ENCODE results near the gene GAGE13.
"Not testable (repeated sequence)": the region's sequence is repeated elsewhere in the genome, so short reads cannot be mapped to it uniquely, and the experiment has no call there.

GAGE13 gene, protein sequence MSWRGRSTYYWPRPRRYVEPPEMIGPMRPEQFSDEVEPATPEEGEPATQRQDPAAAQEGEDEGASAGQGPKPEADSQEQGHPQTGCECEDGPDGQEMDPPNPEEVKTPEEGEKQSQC

GRCh38 chrX:49331282-49331681 lies at the start of gene GAGE13:
Gene GAGE13, plus strand, starts transcription at chrX:49331582. Its CDS starts 1,156 bp downstream, at chrX:49332738.
- FAIRE-seq = not testable (repeated sequence)

DNA sequence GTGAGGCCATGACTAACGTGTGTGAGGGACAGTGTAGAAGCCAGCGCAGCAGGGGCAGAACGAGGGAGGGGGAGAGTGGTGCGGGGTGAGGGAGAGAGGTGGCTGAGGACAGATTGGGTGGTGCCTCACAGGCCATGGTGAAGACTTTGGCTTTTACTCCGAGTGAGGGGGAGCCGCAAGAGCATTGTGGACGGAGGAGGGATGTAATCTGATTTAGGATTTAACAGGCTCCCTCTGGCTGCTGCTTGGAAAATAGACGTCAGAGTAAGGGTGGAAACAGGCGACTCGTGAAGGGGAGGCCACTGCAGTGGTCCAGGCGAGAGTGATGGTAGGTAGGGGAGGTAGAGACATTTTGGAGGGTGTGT lies 48.8 kb upstream of the GAGE13 start:
- FAIRE-seq = no peak

DNA sequence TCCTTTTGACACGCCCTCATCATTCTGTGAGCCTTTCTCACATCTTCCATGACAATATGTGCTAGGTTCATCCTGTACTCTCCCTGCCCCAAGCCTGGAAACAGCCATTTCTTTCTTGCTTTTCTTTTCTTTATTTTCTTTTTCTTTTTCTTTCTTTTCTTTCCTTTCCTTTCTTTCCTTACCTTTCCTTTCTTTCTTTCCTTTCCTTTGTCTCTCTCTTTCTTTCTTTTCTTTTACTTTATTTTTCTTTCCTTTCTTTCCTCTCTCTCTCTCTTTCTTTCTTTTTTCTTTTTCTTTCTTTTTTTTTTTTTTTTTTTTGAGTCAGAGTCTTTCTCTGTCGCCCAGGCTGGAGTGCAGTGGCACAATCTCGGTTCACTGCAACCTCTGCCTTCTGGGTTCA lies 47.2 kb upstream of the GAGE13 start:
- peak; percentile 73 for FAIRE-seq

- FAIRE-seq = no peak
These were observed 45.2 kb upstream of the GAGE13 start for GRCh38 chrX:49286136-49286535.

GRCh38 chrX:49286581-49286980 lies 44.8 kb upstream of the GAGE13 start:
- FAIRE-seq = no peak

DNA sequence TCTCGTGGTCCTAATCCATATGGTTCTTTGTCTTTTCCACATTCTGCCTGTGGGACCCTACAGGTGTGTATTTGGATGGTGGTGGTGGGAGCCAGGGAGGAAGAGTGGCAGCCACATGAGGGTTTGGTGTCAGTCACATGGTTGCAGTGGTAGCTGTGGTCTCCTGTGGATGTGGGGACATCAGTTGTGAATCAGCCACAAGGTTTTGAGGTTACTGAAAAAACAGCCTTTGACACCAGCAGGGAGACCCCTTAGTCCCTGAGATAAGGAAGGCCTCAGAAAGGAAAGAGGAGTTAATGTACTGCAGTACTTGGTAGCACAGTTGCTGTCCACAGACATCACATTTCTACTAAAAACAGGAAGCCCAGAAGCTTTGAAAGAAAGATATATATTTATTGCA lies 43.7 kb upstream of the GAGE13 start:
- no peak for FAIRE-seq

- no peak for FAIRE-seq
These were observed 41.2 kb upstream of the GAGE13 start for GRCh38 chrX:49290215-49290614.

DNA sequence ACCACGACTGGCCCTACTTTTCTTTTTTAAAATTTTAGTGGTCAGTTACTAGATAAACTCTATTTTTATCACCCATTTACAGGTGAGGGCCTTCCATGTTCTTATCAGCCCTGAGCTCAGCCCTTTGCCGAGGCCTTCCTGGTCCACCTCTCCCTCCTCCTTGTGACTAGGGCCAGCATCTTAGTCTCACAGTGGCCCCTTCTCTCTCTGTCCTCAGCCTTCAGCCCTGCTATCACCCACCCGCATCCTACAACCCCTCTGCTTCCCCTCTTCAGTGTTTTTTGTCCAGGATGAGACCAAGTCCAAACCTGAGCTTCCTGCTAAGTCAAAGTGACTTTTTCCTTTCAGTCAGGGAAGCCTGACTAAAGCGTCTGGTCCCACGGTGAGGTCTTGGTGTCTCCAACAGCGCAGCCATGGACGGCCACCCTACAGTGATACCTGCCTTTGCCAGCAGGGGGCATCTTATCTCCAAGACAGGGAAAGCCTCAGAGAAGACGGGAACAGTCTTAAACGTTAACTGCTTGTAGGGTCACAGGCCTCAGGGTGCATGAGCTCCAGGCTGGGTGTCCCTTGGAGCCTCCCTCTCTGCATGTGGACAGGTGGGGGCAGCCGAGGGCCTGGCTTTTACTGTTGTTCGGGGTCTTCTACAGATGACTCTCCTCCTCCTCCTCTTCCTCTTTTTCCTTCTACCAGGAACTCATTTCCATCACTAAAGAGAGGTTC lies 39.6 kb upstream of the GAGE13 start:
- no peak for FAIRE-seq

GRCh38 chrX:49292400-49293362 lies 38.7 kb upstream of the GAGE13 start:
- no peak for FAIRE-seq

DNA sequence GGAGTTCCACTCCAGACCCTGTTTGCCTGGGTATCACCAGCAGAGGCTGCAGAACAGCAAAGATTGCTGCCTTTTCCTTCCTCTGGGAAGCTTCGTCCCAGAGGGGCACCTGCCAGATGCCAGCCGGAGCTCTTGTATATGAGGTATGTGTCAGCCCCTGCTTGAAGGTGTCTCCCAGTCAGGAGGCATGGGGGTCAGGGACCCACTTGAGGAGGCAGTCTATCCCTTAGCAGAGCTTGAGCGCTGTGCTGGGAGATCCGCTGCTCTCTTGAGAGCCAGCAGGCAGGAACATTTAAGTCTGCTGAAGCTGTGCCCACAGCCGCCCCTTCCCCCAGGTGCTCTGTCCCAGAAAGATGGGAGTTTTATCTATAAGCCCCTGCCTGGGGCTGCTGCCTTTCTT lies 32.1 kb upstream of the GAGE13 start:
- FAIRE-seq = not testable (repeated sequence)

DNA sequence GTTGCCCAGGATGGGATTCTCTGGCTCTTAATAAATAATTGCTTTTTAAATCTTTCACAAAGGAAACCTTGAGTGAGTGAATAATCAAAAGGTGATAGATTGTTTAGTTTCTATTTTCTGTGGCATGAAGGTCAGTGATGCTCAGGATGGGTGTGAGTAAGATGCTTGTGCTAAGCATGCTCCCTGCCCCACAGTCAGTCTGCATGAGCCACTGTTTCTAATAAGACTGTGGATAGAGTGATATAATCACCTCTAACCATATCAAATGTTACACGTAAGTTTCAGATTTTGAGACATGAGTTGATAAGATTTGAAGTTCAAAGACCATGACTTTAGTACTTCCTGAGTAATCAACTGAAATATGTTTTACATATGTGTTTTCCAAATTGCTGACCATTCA lies 30.7 kb upstream of the GAGE13 start:
- no peak for FAIRE-seq

DNA sequence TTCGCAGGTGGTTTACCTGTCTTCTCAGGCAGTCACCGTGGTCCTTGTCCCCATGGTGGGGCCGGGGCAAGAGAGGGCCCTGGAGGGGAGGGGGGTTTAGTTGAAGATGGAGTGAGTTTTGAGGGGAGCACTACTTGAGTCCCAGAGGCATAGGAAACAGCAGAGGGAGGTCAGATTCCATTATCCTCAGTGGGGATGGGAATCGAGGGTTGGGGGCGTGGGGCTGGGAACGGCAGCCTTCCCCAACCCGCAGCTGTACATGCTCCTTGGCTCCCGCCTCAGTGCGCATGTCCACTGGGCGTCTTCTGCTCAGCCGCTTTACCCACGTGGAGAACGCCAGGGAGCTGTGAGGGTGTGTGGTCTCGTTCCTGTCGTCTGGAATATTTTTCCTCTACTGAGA lies 28.0 kb upstream of the GAGE13 start, which contains the start of gene GAGE10:
Gene GAGE10 (plus strand): TSS at position 301 of the 400 bp plus-strand sequence. CDS start 1,214 bp downstream, outside the sequence.
- FAIRE-seq = no peak

DNA sequence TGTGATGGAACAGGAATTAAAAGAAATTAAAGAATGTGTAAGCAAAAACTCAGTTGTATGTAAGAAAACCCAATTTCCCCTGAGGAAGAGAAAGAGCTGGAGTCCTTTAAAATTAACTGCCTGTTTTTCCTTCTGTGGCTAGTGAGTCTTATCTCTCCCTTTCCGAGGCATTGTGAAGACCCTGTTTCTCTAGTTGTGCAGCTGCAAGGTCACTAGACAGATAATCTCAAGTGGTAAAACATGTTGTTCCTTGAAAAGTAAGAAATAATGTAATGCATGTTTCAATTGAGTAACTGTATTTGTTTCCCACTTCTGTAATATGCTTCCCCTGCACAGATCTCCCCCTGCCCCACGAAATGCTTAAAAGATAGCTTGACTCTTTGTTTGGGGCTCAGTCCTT lies 23.6 kb upstream of the GAGE13 start:
- FAIRE-seq = not testable (repeated sequence)

DNA sequence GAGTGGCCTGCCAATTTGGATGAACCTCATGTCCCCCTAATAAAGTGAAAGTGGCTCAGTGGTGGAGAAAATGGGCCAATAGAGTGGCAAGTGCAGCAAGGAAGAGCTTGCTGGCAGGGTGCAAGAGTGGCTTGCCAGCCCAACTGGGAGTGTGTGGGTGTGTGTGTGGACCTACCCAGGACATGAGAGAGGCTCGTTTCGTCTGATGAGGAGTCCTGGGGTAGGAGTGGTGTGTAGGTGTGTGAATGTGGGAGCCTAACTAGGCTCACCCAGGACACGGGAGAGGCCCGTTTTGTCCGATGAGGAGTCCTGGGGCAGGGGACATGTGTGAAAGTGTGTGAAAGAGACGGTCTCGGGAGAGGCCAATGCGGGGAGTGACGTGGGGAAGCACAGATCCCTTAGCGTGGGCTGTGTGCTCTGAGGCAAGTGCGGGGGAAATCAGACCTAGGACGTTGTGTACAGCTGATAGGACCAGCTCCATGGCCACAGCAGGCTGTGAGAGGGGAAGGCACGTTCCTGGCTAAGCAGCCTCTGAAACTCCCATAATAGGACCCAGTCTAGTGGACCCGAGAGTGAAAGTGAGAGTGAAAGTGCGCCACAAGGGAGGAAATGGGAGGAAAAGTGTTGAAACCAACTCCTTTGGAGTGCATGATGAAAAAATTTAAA lies 22.6 kb upstream of the GAGE13 start:
- no peak for FAIRE-seq

DNA sequence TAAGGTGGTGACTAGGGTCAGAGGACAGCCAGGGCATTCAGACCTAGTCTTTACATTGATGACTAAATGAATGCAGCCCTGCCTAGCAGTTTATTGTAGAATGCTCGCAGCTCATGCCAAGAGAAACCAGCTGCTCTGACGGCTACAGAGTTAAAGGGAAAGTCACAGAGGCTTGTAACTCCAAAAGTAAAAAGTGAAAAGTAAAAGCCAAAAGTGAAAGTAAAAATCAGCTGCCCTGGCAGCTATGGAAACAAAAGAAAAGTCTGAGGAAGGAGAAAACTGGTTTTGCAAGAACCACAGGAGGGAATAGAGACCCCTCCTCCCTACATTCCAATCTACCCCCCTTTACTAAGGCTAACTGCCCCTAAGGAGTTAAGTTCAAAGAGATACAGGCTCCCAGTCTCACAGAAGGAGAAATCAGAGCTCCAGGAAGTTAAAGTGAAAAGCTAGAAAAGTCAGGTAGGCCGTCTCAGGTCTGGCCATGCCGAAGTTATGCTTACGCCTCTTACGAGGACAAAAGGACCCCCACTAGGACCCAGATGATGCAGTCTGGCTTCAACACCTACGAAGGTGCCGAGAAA lies 21.9 kb upstream of the GAGE13 start:
- FAIRE-seq = peak; percentile 77

- FAIRE-seq = no peak
These were observed 21.0 kb upstream of the GAGE13 start for GRCh38 chrX:49310371-49310770.

- no peak for FAIRE-seq
These were observed 19.2 kb upstream of the GAGE13 start for GRCh38 chrX:49312176-49312575.

DNA sequence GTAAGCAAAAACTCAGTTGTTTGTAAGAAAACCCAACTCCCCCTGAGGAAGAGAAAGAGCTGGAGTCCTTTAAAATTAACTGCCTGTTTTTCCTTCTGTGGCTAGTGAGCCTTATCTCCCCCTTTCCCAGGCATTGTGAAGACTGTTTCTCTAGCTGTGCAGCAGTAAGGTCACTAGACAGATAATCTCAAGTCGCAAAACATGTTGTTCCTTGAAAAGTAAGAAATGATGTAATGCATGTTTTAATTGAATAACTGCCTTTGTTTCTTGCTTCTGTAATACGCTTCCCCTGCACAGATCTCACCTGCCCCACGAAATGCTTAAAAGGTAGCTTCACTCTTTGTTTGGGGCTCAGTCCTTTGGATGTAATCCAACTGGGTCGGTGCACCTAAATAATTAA lies 15.3 kb upstream of the GAGE13 start:
- no peak for FAIRE-seq

- not testable (repeated sequence) for FAIRE-seq
These were observed 9.6 kb upstream of the GAGE13 start, which contains the start of gene GAGE12J for GRCh38 chrX:49321737-49322136. Gene GAGE12J, plus strand, starts transcription at chrX:49322037. Its CDS starts 1,157 bp downstream, at chrX:49323194.

DNA sequence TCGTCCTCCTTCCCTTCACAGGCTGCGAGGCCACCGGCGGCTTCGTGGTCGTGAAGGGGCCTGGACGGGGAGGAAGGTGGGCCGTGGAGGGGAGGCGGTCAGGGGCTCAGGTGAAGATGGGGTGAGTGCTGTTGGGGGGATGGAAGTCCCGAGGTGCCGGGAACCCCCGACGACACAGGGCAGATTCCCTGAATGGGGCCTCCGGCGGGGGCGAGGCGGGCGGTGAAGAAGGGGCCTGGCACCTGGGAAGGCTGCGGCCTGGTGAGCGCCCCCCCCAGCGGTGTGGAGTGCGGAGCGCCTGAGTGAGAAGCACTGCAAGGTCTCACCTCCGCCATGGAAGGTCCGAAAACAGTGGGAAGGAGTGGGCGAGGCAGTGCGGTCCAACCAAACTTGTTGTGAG lies 9.1 kb upstream of the GAGE13 start:
- FAIRE-seq = not testable (repeated sequence)

GRCh38 chrX:49323735-49324134 lies 7.6 kb upstream of the GAGE13 start:
- FAIRE-seq = not testable (repeated sequence)

DNA sequence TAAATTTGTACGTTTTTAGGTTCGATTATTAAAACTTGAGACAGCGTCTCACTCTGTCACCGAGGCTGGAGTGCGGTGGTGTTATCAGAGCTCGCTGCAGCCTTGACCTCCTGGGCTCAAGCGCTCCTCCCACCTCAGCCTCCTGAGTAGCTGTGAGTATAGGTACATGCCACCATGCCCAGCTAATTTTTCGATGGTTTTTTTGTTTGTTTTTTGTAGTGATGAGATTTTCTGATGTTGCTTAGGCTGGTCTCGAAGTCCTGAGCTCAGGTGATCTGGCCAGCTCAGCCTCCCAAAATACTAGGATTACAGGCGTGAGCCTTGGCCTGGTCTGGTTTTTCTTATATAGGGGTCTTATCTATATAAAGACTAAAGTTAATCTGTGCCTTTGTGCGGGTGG lies 961 bp upstream of the GAGE13 start:
- not testable (repeated sequence) for FAIRE-seq
